GM20000 (cell line): ENCODE data around the gene METTL16.
"Not testable (repeated sequence)": the region's sequence is repeated elsewhere in the genome, so short reads cannot be mapped to it uniquely, and the experiment has no call there.

Source experiments
- DNase-seq: peaks from one replicate; pipeline ENCODE4 v3.0.0; 2012; ENCODE audit warnings: low spot score
- TF ChIP-seq, protein P1 (sequence below): IDR thresholded peaks from 2 replicates; pipeline ENCODE4 v1.5.1; 2012; ENCODE audit warnings: mild to moderate bottlenecking, control low read depth; ENCODE audit errors: extremely low read depth, missing control alignments

Gene METTL16

DNA sequence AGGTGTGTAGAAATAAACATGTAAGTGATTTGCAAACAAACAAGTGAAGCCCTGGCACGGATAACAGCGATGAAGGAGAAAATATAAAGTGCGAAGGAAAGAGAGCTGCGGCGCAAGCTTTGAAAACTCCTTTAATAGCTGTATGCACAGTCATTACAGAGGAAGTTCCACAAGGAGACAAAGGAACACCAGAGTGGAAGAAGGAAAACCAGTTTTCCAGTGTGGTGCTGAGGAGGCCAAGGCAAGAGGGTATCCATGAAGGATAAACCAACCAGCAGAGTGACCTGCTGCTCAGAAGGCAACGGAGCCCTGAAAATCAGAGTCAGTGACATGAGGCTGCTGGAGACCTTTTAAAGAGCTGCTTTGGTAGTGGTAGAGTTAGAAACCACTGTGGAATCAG is 24.4 kb downstream of the METTL16 start:
- TF ChIP-seq, protein P1, sequence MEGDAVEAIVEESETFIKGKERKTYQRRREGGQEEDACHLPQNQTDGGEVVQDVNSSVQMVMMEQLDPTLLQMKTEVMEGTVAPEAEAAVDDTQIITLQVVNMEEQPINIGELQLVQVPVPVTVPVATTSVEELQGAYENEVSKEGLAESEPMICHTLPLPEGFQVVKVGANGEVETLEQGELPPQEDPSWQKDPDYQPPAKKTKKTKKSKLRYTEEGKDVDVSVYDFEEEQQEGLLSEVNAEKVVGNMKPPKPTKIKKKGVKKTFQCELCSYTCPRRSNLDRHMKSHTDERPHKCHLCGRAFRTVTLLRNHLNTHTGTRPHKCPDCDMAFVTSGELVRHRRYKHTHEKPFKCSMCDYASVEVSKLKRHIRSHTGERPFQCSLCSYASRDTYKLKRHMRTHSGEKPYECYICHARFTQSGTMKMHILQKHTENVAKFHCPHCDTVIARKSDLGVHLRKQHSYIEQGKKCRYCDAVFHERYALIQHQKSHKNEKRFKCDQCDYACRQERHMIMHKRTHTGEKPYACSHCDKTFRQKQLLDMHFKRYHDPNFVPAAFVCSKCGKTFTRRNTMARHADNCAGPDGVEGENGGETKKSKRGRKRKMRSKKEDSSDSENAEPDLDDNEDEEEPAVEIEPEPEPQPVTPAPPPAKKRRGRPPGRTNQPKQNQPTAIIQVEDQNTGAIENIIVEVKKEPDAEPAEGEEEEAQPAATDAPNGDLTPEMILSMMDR: no peak
- DNase-seq: no peak

DNA sequence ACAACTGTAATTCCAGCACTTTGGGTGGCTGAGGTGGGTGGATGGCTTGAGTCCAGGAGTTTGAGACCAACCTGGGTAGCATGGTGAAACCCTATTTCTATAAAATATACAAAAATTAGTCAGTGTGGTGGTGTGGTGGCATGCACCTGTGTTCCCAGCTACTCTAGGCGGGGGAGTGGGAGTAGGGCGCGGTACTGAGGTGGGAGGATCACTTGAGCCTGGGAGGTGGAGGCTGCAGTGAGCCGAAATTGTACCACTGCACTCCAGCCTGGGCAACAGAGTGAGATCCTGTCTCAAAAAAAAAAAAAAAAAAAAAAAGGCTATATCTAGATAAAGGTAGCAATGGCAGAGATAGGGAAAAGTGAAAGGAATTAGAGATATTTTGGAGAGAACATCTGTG is 25.0 kb downstream of the METTL16 start:
- DNase-seq: not testable (repeated sequence)

DNA sequence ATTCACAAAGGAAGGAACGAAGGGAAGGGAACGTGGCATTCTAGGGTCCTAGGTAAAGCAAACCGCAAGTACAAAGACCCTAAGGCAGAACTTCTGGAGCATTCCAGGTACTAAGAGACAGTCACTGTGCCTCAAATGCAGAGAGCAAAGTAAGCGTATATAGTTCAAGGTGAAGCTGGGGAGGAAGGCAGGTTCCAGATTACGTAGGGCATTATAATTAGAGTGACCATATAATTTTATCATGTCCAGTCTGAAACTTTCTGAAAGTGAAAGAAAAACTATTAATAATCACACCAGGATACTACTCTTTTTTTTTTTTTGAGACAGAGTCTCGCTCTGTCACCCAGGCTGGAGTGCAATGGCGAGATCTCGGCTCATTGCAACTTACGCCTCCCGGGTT is 25.7 kb downstream of the METTL16 start:
- no peak for DNase-seq
- TF ChIP-seq, protein P1: no peak

DNA sequence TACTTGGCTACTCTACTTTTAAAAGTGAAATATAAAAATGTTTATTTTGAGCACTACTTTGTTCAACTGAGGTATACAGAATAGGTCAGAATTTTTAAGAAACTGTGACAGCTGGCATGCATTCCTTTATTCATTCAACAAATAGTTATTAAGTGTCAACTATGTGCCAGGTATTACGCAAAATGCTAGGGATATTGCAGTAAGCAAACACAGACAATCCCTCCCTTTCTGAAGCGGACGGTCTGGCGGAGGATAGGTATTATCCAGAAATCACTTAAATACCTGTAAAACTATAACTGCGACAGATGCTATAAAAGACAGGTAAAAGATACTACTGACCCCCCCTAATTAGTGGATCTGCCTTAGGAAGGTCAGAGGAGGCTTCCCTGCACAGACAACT is 26.1 kb downstream of the METTL16 start:
- TF ChIP-seq, protein P1: no peak
- DNase-seq: no peak

DNA sequence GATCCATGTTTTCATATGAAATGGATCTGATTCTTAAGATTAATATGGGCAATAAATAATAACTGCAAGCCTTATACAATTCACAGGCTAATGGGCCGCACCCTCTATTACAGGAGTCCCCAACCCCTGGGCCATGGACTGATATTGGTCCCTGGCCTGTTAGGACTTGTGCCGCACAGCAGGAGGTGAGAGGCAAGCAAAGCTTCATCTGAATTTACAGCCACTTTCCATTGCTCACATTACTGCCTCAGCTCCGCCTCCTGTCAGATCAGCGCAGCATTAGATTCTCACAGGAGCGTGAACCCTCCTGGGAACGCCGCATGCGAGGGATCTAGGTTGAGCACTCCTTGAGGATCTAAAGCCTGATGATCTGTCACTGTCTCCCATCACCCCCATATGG is 26.8 kb downstream of the METTL16 start:
- no peak for DNase-seq

DNA sequence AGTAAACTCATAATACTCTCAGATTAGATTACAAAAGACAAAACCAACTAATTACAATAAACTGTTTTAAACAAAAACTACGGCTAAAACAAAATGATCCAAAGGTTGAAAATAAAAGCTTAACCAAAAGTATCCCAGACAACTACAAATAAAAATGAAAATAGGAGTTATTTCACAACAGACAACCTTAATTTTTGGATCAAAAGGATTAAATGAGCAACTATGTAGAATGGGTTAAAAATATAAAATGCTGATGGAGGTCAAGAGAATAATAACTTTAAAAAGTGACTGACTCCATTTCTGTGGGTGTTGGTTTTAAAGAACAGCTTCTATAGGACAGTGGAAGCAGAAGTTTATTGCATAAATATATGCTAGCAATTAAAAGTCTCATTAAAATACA is 28.6 kb downstream of the METTL16 start:
- no peak for DNase-seq
- TF ChIP-seq, protein P1: no peak

More for the DNA sequence above, 26.8 kb downstream of the METTL16 start:
- TF ChIP-seq, protein P1: no peak

DNA sequence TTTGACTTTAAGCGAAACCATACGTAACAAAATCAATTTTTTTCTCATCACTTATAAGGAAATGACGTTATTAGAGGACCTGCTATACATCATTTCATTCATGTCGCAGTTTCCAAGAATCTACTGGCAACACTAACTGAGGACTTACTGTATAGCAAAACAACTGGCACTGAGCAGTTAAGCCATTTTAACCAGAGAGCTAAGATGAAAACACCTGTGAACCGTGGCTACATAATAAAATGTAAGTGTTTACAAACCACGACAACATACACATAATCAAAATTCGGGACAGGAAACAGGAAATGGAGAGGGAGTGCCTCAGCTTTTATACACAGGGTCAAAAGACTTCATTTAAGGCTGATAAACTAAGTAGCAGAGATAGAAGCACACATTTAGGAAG is 29.5 kb downstream of the METTL16 start:
- TF ChIP-seq, protein P1: no peak

DNA sequence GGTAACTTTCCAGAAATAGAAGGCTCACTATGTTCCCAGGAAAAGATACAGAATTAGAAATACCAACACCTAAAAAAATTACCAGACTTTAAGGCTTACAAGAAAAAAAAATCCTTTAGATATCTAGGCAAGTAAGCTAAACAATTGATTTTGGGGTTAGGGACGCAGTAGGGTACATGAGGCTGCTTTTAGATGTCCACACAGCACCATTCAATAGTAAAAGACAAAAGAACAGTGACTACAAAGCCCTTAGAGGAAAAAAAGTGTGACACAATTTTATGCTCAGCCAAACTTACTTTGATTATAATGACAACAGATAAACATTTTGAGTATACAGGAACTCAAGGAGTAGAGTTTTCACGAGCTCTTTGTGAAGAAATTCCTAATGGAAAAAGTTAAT is 29.9 kb downstream of the METTL16 start:
- TF ChIP-seq, protein P1: no peak
- no peak for DNase-seq

More for the DNA sequence above, 29.5 kb downstream of the METTL16 start:
- DNase-seq: no peak
